ENCODE data around the gene CGREF1.
"Not testable (repeated sequence)": the region's sequence is repeated elsewhere in the genome, so short reads cannot be mapped to it uniquely, and the experiment has no call there.

The CGREF1 gene

DNA sequence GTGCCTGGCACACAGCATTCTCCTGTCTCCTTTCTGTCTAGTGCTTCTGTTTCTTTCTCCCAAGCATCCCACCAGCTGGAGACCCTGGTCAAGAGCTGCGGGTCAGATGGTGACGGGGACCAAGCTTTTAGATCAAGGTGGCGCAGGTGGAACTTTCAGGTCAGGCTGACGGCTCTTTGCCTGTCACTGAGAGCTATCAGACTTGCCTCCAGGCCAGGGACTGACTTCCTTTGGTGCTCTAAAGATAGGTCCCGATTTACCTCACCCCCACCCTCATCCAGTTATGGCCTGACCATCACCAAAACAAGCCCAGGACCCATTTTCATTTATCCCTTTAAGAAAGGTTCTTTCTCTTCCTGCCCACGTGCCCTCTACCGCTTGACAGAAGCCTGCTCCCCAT is 41.7 kb downstream of the CGREF1 start:
- DNase-seq (ENCODE audit: insufficient read length, low spot score) (no peak), FAIRE-seq (no peak)

DNA sequence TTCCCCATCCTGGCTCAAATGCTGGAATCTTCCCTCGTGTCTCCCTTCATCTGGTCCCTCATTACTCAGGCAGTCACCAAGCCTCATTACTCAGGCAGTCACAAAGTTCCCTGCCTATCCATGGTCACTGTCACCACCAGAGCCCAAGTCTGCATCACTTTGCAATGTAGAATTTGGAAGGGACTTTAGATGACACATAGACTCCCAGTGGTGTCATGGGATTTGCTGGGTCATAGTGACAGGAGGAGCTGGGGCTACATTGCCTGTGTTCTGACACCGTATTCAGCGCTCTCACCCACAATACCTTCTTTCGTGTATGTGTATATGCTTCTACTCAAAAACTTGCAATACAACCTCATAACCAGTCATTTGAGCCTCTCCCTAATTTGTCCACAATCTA is 42.6 kb downstream of the CGREF1 start:
- FAIRE-seq (no peak), DNase-seq (ENCODE audit: insufficient read length, low spot score) (no peak)

GRCh38 chr2:27075566-27075871 is 43.4 kb downstream of the CGREF1 start:
- not testable (repeated sequence) for FAIRE-seq; DNase-seq (ENCODE audit: insufficient read length, low spot score)

GRCh38 chr2:27074738-27075565 is 44.0 kb downstream of the CGREF1 start:
- peak; percentile 79 for FAIRE-seq
- DNase-seq (ENCODE audit: insufficient read length, low spot score) = no peak

GRCh38 chr2:27073782-27074181 is 45.1 kb downstream of the CGREF1 start:
- FAIRE-seq = no peak
- no peak for DNase-seq (ENCODE audit: insufficient read length, low spot score)

- DNase-seq (ENCODE audit: insufficient read length, low spot score) (no peak), FAIRE-seq (no peak)
These were observed 46.0 kb downstream of the CGREF1 start for GRCh38 chr2:27072920-27073319.

- FAIRE-seq (peak; percentile 18), DNase-seq (ENCODE audit: insufficient read length, low spot score) (no peak)
These were observed 46.7 kb downstream of the CGREF1 start for GRCh38 chr2:27071990-27072830.

DNA sequence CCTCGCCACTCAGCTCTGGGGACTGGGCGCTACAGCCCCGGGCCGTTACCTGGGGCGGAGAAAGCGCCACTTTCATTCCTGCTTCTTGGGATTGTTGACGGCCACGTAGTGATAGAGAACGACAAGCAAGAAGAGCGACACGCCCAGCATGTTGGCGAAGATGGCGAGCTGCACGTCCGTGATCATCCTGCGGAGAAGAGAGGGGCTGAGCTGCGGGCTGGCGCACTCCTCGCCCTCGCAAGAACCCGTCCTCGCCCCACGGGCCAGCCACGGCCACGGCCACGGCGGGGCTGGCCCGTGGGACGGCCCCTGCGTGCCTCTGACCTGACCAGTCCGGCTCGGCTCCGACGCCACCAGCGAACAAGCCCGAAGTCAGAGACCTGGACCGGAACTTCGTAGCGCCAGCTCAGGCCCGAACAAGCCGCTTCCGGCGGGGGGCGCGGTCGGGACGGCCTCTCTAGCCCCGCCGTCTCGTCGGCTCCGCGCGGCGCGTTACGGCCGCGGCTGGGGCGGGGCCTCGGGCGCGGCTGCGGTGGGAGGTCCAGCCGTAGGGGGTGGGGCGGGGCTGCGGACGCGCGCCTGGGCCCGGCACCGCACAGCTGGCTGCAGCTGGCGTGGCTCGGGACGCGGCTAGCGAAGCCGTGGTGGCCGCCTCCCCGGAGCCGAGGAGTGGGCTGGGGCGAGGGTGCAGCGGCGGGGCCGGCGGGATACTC is 47.5 kb downstream of the CGREF1 start, which contains the start of gene OST4:
Gene OST4, minus strand, starts transcription at position 378 of the 713 bp plus-strand sequence.
- FAIRE-seq (peak; percentile 58), DNase-seq (ENCODE audit: insufficient read length, low spot score) (peak; percentile 93)

DNA sequence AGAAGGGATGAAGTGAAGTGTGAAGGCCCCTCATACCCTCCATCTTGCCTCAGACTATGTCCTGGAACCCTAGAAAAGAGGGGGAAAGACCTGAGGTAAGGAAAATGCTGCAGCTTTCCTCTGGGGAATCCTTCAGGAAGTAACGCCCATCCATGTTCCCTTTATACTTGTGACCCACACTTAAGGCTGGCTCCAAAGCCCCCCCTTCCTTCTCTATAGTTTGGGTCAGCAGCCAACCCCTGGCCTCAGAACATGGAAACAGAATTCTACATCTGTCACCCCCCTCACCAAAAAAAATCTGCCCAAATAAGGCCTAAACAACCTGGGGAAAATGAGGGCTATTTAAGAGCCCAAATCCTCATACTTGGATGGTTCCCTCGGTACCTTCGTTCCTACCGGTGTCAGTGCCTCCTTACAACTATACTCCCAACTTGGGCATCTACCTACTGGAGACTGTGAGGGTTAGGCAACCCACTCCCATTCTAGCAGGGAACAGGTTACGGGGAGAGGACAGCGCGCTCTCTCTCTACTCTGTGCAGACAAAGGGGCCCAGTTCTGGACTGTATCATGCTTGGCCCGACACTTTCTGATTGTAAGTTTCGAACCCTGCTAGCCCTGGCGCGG is 48.2 kb downstream of the CGREF1 start:
- FAIRE-seq = no peak

DNA sequence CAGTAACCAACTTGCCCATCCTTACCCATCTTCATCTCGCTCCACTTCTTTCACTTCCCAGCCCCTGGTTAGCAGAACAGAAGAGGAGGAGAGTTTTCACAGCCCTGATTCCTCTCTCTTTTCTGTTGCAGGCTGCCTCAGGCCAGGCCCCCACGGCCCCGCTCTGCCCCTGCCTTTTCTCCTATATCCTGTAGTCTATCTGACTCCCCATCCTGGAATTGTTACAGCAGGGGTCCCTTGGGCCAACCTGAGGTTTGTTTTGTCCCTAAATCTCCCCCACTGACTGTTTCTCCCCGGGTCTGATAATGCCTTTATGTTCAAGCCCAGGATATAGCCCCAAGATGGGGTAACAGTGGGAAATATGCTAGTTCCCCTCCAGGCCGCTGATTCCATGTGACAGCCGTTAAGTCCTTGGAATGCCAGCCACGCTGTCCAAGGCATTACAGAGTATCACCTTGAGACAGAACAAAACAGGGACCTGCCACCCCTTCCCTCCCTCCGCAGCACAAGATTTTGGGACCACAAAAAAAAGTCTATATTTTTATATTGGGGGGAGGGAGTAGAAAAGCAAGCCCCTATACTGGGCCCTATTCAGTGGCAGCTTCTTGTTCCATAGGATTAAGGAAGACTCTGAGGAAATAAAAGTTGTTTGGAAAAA is 48.8 kb downstream of the CGREF1 start:
- DNase-seq (ENCODE audit: insufficient read length, low spot score) (no peak), FAIRE-seq (no peak)

More for the DNA sequence above, 48.2 kb downstream of the CGREF1 start:
- no peak for DNase-seq (ENCODE audit: insufficient read length, low spot score)

DNA sequence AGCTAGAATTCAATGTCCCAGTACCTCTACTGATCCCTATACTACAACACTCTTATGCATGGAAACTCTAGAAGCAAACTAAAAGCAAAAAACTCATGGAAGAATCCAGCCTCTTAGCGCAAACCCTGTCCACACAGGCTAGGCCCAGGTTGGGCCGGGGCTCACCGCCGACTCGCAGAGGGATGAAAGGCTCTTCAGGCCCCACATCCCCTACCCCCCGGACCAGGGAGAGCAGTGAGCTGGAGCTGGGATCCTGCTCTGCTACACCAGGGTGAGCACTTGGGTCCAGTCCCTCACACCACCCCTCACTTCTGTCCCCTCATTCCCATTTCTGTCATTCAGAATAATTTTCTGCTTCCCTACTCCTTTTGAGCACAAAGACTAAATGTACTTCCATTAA is 49.5 kb downstream of the CGREF1 start:
- DNase-seq (ENCODE audit: insufficient read length, low spot score) (no peak), FAIRE-seq (no peak)

DNA sequence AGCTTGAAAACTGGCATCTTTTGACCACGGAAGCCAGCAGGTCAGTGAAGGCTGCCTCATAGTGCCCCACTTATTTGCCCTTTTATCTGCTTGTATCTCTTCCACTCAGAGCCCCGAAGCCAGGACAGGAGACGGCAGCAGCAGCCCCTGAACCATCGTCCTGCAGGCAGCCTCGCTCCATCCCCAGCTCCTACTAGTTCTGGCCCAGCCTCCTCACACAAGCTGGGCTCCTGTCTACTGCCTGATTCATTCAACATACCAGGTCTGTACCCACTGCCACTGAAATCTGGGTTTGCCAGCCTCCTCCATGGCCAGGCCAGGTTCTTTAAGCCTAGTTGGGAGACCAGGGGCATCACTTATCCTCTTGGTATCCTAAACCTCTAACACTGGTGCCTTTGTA is 51.5 kb downstream of the CGREF1 start:
- DNase-seq (ENCODE audit: insufficient read length, low spot score) = no peak
- no peak for FAIRE-seq

DNA sequence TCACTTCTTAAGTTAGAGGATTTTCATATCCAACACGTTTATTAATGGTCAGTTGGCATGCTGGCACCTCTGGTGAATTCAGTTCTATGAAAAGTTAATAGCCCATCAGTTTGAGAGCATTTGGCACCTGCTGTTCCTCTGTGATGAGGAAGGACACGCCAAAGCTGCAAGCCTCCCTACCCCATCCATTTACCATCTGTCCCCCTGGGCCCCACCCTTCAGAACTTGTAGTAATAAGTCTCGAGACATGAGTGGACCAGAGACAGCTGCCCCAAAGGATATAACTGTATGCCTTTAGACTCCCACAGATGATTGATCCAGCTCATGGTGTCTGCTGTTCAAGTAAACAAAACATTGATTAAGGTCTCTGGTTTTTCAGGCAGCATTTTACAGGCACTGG is 53.8 kb downstream of the CGREF1 start:
- FAIRE-seq (no peak), DNase-seq (ENCODE audit: insufficient read length, low spot score) (no peak)

GRCh38 chr2:27060323-27060722 is 58.6 kb downstream of the CGREF1 start:
- no peak for FAIRE-seq
- no peak for DNase-seq (ENCODE audit: insufficient read length, low spot score)

DNA sequence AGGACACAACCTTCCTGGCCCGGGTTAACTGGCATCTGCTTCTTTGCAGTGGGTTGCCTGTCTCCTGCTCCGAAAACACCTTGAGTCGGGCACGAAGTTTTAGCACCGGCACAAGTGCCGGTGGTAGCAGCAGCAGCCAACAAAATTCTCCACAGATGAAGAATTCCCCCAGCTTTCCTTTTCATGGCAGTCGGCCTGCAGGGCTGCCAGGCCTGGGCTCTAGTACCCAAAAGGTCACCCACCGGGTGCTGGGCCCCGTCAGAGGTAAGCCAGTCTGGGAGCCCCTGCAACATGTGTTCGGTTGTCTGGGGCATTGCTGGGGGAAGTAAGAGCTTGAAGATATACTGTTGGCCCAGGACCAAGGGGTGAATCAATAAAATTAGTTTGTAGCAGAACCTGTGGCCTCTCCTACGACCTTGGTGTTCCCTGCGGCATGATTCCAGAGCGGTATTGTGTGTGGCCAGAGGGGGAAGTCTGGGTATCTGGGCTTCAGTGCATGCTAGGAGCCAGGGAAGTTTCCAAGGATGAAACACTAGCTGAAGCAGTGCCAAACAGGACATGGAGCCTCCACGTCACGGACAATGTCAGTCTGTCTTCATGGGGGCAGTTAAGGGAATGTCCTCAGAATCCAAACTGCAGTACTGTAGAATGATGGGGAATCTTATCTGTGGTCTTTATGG is 59.6 kb downstream of the CGREF1 start:
- FAIRE-seq (no peak), DNase-seq (ENCODE audit: insufficient read length, low spot score) (no peak)

DNA sequence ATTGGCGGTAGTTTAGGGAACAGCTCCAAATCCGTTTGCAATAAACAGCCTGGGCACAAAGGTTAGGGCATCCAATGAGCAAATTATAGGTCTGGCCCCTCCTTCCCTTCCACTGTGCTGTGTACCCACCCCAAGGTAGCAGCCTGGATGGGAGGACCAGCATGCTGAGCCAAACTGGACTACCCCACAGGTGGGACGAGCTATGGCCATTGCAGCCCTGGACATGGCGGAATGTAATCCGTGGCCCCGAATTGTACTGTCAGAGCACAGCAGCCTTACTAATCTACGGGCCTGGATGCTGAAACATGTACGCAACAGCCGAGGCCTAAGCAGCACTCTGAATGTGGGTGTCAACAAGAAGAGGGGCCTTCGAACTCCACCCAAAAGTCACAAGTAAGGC is 60.7 kb downstream of the CGREF1 start:
- FAIRE-seq (no peak), DNase-seq (ENCODE audit: insufficient read length, low spot score) (no peak)

- DNase-seq (ENCODE audit: insufficient read length, low spot score) (no peak), FAIRE-seq (no peak)
These were observed 61.7 kb downstream of the CGREF1 start for GRCh38 chr2:27057184-27057583.

GRCh38 chr2:27054721-27055120 is 64.2 kb downstream of the CGREF1 start:
- no peak for DNase-seq (ENCODE audit: insufficient read length, low spot score)

GRCh38 chr2:27053776-27054175 is 65.2 kb downstream of the CGREF1 start:
- DNase-seq (ENCODE audit: insufficient read length, low spot score) (no peak), FAIRE-seq (no peak)

More at GRCh38 chr2:27054721-27055120, 64.2 kb downstream of the CGREF1 start:
- FAIRE-seq = no peak

GRCh38 chr2:27053321-27053720 is 65.6 kb downstream of the CGREF1 start:
- FAIRE-seq (no peak), DNase-seq (ENCODE audit: insufficient read length, low spot score) (no peak)

Measured in GM19239 (cell line).